Peyer's patch (tissue), 4 donors: ENCODE data around the gene PLLP.

Experiments used
- POLR2A ChIP-seq, 2 donors: fragments of 450-650 bp; IDR thresholded peaks; one replicate each; pipeline ENCODE4 v1.5.1; 2017; ENCODE audit warnings: antibody characterized with exemption in 2 of 2, mild to moderate bottlenecking in 2 of 2, moderate library complexity in 2 of 2
- TF ChIP-seq, protein P1 (sequence below), 6 experiments: fragments of 450-650 bp in 4 of 6; fragments of 200-600 bp in 2 of 6; sonication (generic) in 1 of 6; IDR thresholded peaks; one replicate each; pipeline ENCODE4 v1.5.1; 2017 to 2019; ENCODE audit warnings: antibody characterized with exemption in 6 of 6, mild to moderate bottlenecking in 3 of 6, moderate library complexity in 1 of 6

DNA sequence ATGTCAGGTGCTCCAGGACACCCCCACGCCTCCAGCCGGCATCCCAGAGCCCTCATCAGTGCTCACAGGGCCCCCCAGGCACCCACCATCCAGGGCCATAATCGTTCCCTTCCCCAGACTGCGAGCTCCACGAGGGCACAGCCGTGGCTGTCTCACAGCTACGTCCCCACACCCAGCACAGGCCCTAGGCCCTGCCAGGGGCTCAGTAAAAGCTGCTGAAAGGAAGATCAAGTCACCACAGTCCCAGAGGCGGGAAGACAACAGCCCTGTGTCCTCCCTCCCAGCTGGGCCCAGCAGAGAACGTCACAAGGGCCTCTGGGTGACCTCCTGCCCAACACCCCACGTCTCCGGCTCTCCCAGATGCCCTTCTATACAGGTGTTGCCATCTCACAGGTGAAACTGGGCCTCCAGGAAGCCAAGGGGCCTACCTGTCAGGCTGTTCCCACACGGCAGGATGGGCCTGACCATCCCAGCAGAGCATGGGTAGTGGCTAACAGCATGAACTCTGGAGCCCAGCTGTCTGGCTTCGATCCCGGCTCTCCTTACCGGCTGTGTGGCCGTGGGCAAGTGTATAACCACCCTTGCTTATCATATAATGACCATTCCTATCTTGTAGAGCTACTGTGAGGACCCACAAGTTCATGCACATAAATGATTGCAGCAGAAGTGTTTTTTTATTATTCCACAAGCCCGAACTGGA, 21.5 kb downstream of the PLLP start:
- TF ChIP-seq, protein P1, sequence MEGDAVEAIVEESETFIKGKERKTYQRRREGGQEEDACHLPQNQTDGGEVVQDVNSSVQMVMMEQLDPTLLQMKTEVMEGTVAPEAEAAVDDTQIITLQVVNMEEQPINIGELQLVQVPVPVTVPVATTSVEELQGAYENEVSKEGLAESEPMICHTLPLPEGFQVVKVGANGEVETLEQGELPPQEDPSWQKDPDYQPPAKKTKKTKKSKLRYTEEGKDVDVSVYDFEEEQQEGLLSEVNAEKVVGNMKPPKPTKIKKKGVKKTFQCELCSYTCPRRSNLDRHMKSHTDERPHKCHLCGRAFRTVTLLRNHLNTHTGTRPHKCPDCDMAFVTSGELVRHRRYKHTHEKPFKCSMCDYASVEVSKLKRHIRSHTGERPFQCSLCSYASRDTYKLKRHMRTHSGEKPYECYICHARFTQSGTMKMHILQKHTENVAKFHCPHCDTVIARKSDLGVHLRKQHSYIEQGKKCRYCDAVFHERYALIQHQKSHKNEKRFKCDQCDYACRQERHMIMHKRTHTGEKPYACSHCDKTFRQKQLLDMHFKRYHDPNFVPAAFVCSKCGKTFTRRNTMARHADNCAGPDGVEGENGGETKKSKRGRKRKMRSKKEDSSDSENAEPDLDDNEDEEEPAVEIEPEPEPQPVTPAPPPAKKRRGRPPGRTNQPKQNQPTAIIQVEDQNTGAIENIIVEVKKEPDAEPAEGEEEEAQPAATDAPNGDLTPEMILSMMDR (IDR thresholded peaks at IDR 0.05), result no peak
- TF ChIP-seq POLR2A (IDR thresholded peaks at IDR 0.05), result no peak
